ENCODE results near the gene CXCL9.

DNA sequence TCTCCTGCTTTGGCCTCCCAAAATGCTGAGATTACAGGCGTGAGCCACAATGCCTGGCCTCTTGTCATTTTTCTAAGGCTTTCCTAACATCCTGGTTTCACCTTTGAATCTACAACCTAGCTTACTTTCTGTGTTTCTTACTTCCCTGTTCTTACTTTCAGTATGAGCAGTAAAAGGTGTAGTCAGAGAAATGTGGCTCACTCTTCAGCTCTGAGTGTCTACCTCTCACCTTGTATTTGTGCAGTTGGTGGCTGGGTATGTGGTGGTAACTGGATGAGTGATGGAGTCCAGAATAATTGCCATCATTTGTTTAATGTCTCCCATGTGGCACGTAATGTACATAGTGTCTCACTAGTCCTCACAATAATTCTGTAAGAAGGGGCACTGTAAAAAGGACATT lies 47.7 kb upstream of the CXCL9 start:
- TF ChIP-seq, protein P1, sequence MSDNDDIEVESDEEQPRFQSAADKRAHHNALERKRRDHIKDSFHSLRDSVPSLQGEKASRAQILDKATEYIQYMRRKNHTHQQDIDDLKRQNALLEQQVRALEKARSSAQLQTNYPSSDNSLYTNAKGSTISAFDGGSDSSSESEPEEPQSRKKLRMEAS (IDR thresholded peaks at IDR 0.05) = no peak
- TF ChIP-seq YY1 (IDR thresholded peaks at IDR 0.05; ENCODE audit: low read depth) (no peak), EP300 (IDR thresholded peaks at IDR 0.05; ENCODE audit: borderline replicate concordance) (no peak), CEBPB (IDR thresholded peaks at IDR 0.05) (no peak), TCF12 (IDR thresholded peaks at IDR 0.05; ENCODE audit: low read depth) (no peak), TAF1 (IDR thresholded peaks at IDR 0.05; ENCODE audit: low read depth) (no peak), CREB1 (IDR thresholded peaks at IDR 0.05; ENCODE audit: low read depth) (no peak), ZBTB7A (IDR thresholded peaks at IDR 0.05; ENCODE audit: low read depth) (no peak), FOXM1 (IDR thresholded peaks at IDR 0.05; ENCODE audit: borderline replicate concordance, low read depth) (no peak)
- TF ChIP-seq, protein P2, sequence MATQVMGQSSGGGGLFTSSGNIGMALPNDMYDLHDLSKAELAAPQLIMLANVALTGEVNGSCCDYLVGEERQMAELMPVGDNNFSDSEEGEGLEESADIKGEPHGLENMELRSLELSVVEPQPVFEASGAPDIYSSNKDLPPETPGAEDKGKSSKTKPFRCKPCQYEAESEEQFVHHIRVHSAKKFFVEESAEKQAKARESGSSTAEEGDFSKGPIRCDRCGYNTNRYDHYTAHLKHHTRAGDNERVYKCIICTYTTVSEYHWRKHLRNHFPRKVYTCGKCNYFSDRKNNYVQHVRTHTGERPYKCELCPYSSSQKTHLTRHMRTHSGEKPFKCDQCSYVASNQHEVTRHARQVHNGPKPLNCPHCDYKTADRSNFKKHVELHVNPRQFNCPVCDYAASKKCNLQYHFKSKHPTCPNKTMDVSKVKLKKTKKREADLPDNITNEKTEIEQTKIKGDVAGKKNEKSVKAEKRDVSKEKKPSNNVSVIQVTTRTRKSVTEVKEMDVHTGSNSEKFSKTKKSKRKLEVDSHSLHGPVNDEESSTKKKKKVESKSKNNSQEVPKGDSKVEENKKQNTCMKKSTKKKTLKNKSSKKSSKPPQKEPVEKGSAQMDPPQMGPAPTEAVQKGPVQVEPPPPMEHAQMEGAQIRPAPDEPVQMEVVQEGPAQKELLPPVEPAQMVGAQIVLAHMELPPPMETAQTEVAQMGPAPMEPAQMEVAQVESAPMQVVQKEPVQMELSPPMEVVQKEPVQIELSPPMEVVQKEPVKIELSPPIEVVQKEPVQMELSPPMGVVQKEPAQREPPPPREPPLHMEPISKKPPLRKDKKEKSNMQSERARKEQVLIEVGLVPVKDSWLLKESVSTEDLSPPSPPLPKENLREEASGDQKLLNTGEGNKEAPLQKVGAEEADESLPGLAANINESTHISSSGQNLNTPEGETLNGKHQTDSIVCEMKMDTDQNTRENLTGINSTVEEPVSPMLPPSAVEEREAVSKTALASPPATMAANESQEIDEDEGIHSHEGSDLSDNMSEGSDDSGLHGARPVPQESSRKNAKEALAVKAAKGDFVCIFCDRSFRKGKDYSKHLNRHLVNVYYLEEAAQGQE (IDR thresholded peaks at IDR 0.05; ENCODE audit: low read depth) = no peak

Measured in Ishikawa (cell line).